ENCODE results near the gene IFT122.

The IFT122 gene

GRCh38 chr3:129519449-129519848 lies 79.4 kb downstream of the IFT122 start:
- DNase-seq (ENCODE audit: low spot score), result no peak

- no peak for DNase-seq (ENCODE audit: low spot score)
These were observed 80.1 kb downstream of the IFT122 start for GRCh38 chr3:129519896-129520715.

- no peak for DNase-seq (ENCODE audit: low spot score)
These were observed 80.9 kb downstream of the IFT122 start for GRCh38 chr3:129520960-129521359.

- DNase-seq (ENCODE audit: low spot score), result no peak
These were observed 81.6 kb downstream of the IFT122 start for GRCh38 chr3:129521611-129522010.

GRCh38 chr3:129522953-129523352 lies 82.9 kb downstream of the IFT122 start:
- no peak for DNase-seq (ENCODE audit: low spot score)

- DNase-seq (ENCODE audit: low spot score), result no peak
These were observed 84.1 kb downstream of the IFT122 start for GRCh38 chr3:129524081-129524480.

GRCh38 chr3:129525341-129525968 lies 85.4 kb downstream of the IFT122 start:
- no peak for DNase-seq (ENCODE audit: low spot score)

GRCh38 chr3:129526121-129526900 lies 86.3 kb downstream of the IFT122 start:
- DNase-seq (ENCODE audit: low spot score), result peak; percentile 83

GRCh38 chr3:129527262-129527661 lies 87.2 kb downstream of the IFT122 start:
- no peak for DNase-seq (ENCODE audit: low spot score)

- no peak for DNase-seq (ENCODE audit: low spot score)
These were observed 88.6 kb downstream of the IFT122 start, which contains the start of gene RHO for GRCh38 chr3:129528589-129529100. TSS of gene RHO (plus strand) at chr3:129528639. CDS start at chr3:129528734, 95 bp downstream.

GRCh38 chr3:129529436-129530210 lies 89.6 kb downstream of the IFT122 start:
- no peak for DNase-seq (ENCODE audit: low spot score)

- DNase-seq (ENCODE audit: low spot score), result no peak
These were observed 90.3 kb downstream of the IFT122 start for GRCh38 chr3:129530251-129530791.

- no peak for DNase-seq (ENCODE audit: low spot score)
These were observed 90.8 kb downstream of the IFT122 start for GRCh38 chr3:129530821-129531220.

- no peak for DNase-seq (ENCODE audit: low spot score)
These were observed 91.7 kb downstream of the IFT122 start for GRCh38 chr3:129531699-129532098.

GRCh38 chr3:129532261-129532660 lies 92.2 kb downstream of the IFT122 start:
- DNase-seq (ENCODE audit: low spot score), result no peak

- no peak for DNase-seq (ENCODE audit: low spot score)
These were observed 93.4 kb downstream of the IFT122 start for GRCh38 chr3:129533406-129533805.

GRCh38 chr3:129534428-129535027 lies 94.5 kb downstream of the IFT122 start:
- DNase-seq (ENCODE audit: low spot score), result no peak

- DNase-seq (ENCODE audit: low spot score), result no peak
These were observed 95.1 kb downstream of the IFT122 start for GRCh38 chr3:129535075-129535474.

GRCh38 chr3:129536374-129536667 lies 96.3 kb downstream of the IFT122 start:
- no peak for DNase-seq (ENCODE audit: low spot score)

- DNase-seq (ENCODE audit: low spot score), result no peak
These were observed 96.8 kb downstream of the IFT122 start for GRCh38 chr3:129536804-129537203.

- DNase-seq (ENCODE audit: low spot score), result no peak
These were observed 99.2 kb downstream of the IFT122 start for GRCh38 chr3:129539206-129539605.
